Heart left ventricle (tissue), 13 donors: ENCODE data around the gene MAFG.

Experiments used
- POLR2A ChIP-seq, 2 donors: fragments of 450-650 bp; IDR thresholded peaks; one replicate each; pipeline ENCODE4 v1.6.1; 2017; ENCODE audit warnings: antibody characterized with exemption in 2 of 2, mild to moderate bottlenecking in 2 of 2, moderate library complexity in 2 of 2
- TF ChIP-seq, protein P1 (sequence below), 12 donors: fragments of 200-600 bp; sonication (generic) in 4 of 12; IDR thresholded peaks; one replicate each; pipeline versions ENCODE4 v1.5.0 to v1.8.0; 2018 to 2022; ENCODE audit warnings: antibody characterized with exemption in 12 of 12, mild to moderate bottlenecking in 5 of 12
- donor health status: ischemic (EF 13 %, LVEDD 7.1; RV severe dilation, severe dysfunction).
- donor health status: DM: no; HTN: yes; CAD: no.
- donor health status: DM: no; HTN: no; CAD: no.
- donor health status: ischemic (EF 25% LVEDD 6.9; RV normal size, moderate dysfunction).
- donor health status: ischemic (EF 25% LVEDD 5.7; RV mildly dilated, moderate dysfunction).
- donor health status: ischemic (EF 35%, LVEDD 5.7; RV mildly dilated, moderate dysfunction).
- donor health status: nonischemic (EF 11% LVEDD 7.7; RV severe dilation, severe dysfunction).
- donor health status: DM: yes; HTN: yes; CAD: no.
- donor health status: PGD.
- donor health status: ischemic (EF 29% LVEDD 5.4; RV normal size, mild dysfunction).
- donor health status: nonischemic (EF 23%, LVEDD 6.1; RV moderate dilation, normal function).

DNA sequence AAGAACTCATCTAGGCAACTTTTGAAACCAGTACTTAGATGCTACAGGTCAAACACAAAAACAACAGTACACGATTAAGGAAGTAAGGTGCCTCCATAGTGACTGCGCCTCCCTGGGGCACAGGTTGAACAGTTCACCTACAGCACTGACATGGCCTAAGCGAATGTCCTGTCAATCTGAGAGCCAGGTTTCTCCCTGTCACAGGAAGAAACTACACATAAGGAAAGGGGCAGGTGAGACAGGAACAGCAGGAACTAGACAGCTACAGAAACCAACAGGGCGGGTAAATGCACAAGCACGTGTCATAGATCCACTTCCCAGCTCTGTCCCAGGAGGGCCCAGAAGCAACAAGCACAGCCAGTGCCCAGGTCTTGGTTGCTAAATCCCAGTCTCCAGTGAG, 48.4 kb downstream of the MAFG start:
- TF ChIP-seq, protein P1, sequence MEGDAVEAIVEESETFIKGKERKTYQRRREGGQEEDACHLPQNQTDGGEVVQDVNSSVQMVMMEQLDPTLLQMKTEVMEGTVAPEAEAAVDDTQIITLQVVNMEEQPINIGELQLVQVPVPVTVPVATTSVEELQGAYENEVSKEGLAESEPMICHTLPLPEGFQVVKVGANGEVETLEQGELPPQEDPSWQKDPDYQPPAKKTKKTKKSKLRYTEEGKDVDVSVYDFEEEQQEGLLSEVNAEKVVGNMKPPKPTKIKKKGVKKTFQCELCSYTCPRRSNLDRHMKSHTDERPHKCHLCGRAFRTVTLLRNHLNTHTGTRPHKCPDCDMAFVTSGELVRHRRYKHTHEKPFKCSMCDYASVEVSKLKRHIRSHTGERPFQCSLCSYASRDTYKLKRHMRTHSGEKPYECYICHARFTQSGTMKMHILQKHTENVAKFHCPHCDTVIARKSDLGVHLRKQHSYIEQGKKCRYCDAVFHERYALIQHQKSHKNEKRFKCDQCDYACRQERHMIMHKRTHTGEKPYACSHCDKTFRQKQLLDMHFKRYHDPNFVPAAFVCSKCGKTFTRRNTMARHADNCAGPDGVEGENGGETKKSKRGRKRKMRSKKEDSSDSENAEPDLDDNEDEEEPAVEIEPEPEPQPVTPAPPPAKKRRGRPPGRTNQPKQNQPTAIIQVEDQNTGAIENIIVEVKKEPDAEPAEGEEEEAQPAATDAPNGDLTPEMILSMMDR (IDR thresholded peaks at IDR 0.05) = no peak
- no peak for TF ChIP-seq POLR2A (IDR thresholded peaks at IDR 0.05)
